Ovary (tissue), 3 donors: ENCODE data around the gene TAF13.

ENCODE experiments used
- CTCF ChIP-seq, 3 donors: fragments of 450-650 bp in 2 of 3; fragments of 200-600 bp in 1 of 3; IDR thresholded peaks; one replicate each; pipeline versions ENCODE4 v1.5.1 to v1.8.0; 2016 to 2022; ENCODE audit warnings: antibody characterized with exemption in 3 of 3, mild to moderate bottlenecking in 1 of 3
- EP300 ChIP-seq: sonication (generic); formaldehyde crosslinking; IDR thresholded peaks from one replicate; pipeline ENCODE4 v1.6.1; 2017; ENCODE audit warnings: antibody characterized with exemption
- POLR2A ChIP-seq: fragments of 450-650 bp; IDR thresholded peaks from one replicate; pipeline ENCODE4 v1.6.1; 2017; ENCODE audit warnings: antibody characterized with exemption, mild to moderate bottlenecking, moderate library complexity
- donor health status: DM: no; HTN: no; CAD: no.

DNA sequence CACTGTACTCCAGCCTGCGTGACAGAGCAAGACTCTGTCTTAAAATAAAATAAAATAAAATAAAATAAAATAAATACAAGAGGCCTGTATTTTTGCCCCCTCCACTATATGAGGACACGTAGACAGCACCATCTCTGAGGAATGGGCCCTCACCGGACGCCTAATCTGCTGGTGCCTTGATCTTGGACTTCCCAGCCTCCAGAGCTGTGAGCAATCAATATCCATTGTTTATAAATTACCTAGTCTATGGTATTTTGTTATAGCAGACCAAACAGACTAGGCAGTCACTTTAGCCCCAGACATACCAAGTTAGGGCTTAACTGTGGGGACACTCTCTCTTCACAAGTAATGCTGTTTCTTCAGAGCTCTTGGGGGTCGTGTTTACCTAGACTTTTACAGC is 44.6 kb upstream of the TAF13 start:
- TF ChIP-seq EP300 (no peak), CTCF (IDR thresholded peaks at IDR 0.05) (no peak), POLR2A (no peak)
